DMS79 (cell line): ENCODE measurements around the gene CCR6.
A peak's percentile ranks its signal among the peaks of the same experiment; 100 is the strongest.

ENCODE experiments used
- DNase-seq: peaks from one replicate; lab custom pipeline; 2025; lab: John Stamatoyannopoulos, UW

CCR6 gene

DNA sequence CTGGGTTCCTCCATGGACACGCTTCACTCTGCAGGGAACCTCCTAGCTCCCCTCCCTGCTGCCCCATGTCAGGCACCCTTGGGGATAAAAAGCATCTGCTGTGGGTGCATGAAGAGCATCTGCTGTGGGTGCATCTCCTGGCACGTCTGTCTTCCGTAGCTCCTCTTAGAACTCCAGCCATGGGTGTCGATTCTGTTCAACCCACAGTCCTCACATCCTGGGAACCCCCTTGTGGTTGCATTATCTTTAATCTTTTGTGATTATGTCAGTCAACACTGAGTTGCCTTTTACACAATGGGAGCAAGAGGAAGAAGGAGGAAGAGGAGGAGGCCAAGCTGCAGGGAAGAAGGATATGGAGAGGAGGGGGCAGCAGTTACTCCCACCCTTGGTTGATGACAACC is 24.1 kb upstream of the CCR6 start:
- no peak for DNase-seq

GRCh38 chr6:167099707-167100106 is 23.2 kb upstream of the CCR6 start:
- no peak for DNase-seq

DNA sequence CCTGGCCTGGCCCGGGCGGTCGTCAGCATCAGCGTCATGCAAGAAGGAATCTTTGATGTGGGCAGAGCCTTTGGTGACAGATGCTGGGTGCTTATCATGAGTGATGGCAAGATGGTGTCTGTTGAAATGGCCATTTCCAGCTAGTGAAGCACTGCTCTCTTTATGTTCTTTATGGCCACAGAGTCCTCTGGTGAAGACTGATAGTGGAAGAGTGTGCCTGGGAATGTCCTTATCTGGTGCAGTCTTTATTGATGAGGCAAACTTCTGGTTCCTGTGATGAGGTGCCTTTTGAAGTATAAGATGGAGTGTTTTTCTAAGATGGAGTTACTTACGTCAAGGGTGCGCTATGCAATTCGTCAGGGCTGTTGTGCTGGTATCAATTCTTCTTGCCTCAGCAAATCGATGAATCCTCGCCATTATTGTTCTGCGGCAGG is 22.6 kb upstream of the CCR6 start:
- no peak for DNase-seq

DNA sequence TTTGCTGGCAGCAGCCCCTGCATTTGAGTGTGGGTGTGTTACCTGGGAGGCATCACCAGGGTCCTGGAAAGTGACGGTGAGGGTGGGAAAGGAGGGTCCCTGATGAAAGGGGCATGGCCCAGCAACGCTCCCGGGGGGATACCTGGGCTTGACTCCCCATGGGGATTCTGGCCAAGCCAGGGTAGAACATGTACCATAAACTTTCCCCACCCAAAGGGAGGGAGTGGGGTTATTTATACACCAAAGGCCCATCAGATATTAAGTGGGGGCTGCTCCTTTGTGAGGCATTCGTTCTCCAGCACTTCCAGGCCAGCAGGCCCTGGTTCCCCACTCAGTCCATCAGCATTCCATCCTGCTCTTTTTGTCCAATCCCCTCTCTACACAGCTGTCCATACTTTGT is 20.6 kb upstream of the CCR6 start:
- DNase-seq = no peak

- DNase-seq = no peak
Observed at GRCh38 chr6:167103041-167103891, 19.6 kb upstream of the CCR6 start.

DNA sequence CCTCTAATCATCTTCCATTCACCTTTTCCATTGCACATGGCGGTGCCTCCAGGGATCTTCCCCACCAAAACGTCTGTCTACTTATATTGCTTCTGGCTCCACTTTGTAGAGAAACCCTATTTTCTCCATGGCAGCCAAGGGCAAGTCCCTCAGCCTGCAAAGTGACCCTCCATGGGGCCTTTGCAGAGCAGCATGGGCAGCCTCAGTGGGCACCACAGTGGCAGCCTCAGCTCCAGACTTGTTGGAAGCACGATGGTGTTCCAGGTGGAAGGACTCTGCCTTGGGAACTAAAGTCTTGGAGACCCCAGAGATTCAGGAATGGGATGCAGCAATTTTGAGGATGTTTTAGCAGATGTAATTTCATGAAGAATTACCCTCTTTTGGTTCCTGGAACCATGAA is 18.5 kb upstream of the CCR6 start:
- DNase-seq = no peak

DNA sequence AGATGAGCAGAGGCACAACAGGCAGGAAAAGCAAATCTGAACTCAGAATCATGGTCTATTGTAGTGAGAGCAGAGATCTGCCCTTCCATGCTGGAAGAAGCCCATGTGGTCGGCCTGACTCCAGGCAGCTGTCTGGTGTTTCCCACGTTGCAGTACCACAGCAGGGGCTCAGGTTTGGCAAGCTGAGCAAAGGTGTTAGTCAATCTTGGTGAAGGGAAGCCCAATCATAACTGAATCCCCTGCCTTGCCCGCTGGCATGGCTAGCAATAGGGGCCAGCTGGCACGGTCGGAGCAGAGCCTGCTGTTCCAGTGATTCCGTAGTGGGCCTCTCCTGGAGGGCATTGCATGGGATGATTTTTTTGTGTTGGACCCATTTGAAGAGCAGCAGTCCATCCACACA is 17.8 kb upstream of the CCR6 start:
- no peak for DNase-seq

DNA sequence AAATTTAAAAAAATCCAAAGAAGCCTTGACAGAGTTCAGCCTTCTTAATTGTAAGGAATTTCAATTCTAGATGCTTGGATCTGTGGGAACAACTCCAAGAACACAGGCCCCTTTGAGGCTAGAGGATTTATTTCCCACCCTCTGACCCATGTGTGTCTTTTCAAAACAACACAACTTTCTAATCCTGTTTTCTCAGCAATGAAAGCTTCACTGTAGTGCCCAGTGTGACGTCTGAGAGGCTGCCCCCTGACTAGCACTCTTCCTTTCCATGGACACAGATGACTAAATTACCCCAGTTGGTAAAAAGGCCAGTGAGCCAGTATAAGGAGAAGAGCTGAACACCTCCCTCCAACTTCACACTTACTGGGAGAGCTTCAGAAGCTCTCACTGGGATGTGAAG is 16.5 kb upstream of the CCR6 start:
- DNase-seq = no peak

DNA sequence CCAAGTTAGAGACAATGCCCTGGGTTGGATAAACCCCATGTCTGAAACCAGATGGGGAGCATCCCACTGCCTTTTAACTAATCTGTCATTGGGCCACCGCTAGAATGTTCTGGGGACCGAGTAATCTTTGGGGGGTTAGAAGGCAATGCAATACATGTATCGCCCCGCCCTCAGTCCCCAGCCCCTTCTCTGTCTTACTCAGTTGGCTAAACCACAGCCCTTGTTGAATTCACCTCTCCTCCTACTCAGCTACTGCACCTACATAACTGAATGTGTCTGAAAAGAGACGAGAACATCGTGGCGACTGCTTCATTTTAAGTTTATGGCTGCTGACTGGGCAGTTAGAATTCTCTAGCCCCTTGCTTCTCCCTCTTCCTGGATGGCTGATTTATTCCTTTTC is 15.1 kb upstream of the CCR6 start:
- no peak for DNase-seq

GRCh38 chr6:167108278-167108677 is 14.6 kb upstream of the CCR6 start:
- DNase-seq = peak; percentile 9

- DNase-seq = no peak
Observed at GRCh38 chr6:167109651-167110050, 13.2 kb upstream of the CCR6 start.

DNA sequence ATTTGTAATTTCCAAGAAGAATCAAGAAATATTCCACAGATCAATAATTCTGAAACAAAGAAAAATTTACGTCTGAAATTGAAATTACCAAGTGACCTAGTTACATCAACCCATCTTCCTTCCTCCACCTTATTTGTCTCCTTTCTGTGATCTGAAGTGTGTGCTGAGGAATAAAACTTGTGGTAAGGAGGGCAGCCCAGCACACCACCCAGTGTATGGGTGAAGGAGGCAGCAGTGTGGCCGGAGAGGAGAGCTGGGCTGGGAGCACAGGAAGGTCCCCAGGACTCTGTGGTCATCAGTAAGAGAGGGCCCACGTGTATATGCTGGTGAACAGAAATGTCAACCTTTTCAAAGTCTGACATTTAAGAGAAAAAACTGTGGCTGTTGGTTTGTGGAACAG is 11.3 kb upstream of the CCR6 start:
- DNase-seq = no peak

GRCh38 chr6:167112421-167112820 is 10.5 kb upstream of the CCR6 start:
- no peak for DNase-seq

- no peak for DNase-seq
Observed at GRCh38 chr6:167113047-167113754, 9.7 kb upstream of the CCR6 start.

- DNase-seq = no peak
Observed at GRCh38 chr6:167113935-167114910, 8.7 kb upstream of the CCR6 start.

DNA sequence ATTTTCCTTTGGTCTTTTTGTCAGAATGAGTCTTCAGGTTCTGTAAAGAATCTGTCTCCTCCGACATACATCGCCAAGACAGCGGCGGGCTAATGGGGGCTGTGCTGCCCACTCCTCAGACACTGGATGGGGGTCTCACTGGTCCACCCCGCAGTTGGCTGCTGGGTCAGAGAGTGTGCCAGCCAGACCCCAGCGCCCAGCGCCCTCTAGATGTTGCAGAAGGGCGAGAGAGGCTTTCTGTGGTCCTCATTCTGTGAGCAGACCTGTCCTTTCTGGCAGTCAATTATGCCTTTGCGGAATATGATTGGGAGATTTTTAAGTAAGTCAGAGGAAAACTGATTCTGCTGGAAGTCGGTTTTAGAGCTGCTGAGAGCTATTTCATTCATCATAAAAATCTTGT is 7.8 kb upstream of the CCR6 start:
- DNase-seq = no peak

DNA sequence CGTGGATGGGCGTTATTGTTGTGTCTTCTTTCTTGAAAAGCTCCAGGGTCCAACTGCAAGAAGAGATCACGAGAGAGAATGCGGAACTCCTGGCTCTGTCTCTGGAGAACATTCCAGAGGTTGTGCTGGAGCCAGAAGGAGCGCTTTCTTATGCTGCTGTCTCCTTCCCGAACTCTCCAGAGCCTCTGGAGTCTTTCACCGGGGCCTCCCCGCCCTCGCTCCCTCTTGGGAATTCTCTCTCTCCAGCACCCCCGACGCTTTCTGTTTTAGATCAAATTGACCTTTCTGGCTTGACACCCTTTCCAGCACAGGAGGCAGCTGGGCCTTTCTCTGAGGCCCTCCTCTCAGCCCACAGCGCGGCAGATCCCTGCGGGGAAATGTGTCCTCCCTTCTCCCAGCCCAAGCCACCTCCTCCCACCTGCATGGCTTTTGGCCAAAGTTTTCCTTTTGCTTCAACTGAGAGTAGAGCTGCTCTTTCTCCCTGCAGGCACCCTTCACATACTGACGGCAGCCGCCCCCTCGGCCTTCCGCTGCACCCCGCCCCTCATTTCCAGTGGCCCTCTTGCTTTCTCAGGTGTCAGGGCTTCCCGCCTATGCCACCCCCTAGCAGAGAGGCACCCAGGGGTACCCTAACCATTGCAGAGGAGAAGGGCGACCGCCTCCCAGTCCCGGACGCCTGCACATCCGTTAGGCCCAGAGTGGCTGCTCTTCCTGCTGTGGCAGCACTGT is 6.6 kb upstream of the CCR6 start:
- DNase-seq = no peak

DNA sequence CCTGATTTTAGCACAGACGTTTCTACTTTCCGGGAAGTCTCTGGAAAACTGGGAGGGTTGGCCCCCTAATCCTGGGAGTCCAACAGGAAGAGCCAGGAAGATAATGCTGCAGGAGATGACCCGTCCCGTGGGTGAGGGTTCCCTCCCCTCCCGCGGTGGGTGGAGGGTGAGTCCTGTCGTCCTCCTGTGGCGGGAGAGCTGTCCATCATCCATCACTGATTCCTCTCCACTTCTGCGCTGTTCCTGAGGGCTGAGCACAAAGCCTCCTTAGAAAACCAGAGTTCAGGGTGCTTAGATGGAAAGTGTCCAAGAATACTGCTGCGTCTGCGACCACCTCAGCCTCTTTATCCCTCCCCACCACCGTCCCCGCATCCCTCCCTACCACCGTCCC is 6.1 kb upstream of the CCR6 start:
- no peak for DNase-seq

DNA sequence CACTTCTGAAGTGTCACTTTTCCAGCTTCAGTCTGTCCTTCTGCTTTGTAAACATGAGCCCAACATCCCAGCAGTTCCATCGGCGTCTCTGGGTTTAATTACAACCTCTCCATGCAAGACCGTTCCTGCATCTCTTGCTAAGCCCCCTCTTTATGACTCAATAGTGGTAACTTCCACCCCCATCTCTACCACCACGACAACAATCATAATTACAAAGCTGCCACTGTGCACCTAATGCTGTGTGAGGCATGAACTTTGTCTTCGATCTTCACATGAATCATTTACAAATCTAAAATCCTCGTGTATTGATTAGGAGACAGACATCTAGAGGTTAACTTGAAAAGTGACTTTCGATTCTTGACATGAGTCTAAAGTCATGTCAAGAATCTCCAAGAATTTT is 4.9 kb upstream of the CCR6 start:
- DNase-seq = no peak

- DNase-seq = no peak
Observed at GRCh38 chr6:167118839-167119238, 4.1 kb upstream of the CCR6 start.

- DNase-seq = no peak
Observed at GRCh38 chr6:167119670-167120582, 3.0 kb upstream of the CCR6 start.
